NAMALWA (cell line): ENCODE results near the gene CNTN2.

Experiments used
- DNase-seq: peaks from one replicate; pipeline ENCODE4 v3.0.0-alpha.2; 2015; ENCODE audit warnings: low spot score

Gene CNTN2

DNA sequence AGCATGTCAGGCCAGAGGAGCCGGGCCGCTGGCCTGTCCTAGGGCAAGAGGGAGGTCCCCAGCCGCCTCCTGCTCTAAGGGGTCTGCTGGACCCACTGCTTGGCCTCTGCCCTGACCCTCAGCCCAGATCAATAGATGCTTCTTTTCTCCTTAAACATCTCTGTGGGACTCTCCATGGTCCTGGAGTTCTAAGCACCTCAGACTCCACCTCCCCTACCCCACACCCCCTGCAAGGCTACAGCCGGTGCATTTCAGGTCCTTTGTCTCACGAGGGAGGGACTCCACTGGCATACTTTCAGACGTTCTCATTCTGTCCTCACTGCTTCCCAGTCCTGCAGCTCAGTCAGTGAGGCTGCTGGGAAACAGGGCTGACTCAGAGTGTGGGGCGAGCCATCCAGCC, 11.0 kb downstream of the CNTN2 start:
- no peak for DNase-seq

DNA sequence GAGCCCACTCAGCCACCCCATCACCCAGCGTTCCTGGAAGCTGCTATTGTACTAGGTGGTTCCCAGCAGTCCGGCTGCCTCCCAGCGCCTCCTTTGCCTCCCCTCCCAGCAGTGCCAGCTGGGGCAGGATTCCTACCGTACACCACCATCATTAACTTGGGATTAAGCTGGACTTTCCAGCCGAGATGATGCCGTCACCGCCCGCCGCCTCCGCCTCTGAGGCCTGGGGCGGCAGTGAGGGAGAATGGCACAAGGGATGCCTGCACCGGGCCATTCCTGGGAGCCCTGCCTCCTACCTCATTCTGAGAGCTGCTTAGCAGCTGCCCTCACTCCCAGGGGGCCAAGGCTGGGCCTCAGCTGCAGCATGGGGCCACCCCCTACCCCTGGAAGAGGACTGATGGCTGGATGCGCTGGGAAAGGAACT, 13.2 kb downstream of the CNTN2 start:
- no peak for DNase-seq

DNA sequence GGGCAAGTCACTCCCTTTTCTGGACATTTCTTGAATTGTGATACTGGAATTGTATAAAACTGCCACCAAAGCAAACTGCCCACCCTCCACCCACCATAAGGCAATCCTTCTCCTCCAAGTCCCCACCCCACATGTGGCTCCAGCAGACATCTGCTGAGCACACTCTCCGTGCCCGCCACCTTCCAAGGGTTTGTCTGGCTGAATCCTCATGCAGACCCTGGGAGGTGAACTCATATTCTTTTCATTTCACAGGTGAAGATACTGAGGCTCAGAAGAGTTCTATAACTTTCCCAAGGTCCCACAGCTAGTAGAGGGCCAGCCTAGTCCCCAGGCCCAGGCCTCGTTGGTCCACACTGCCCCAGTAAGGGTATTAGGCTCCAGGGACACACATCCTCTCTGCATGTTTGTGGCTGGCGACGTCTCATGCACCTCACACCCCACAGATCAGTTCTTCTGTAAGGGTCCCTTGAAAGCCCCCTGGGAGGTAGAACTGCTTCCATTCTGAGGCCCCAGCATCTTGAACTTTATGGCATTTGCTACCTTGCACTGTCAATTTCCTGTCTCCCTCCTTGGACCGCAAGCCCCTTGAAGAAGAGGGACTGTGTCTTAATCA, 14.1 kb downstream of the CNTN2 start:
- DNase-seq: no peak

DNA sequence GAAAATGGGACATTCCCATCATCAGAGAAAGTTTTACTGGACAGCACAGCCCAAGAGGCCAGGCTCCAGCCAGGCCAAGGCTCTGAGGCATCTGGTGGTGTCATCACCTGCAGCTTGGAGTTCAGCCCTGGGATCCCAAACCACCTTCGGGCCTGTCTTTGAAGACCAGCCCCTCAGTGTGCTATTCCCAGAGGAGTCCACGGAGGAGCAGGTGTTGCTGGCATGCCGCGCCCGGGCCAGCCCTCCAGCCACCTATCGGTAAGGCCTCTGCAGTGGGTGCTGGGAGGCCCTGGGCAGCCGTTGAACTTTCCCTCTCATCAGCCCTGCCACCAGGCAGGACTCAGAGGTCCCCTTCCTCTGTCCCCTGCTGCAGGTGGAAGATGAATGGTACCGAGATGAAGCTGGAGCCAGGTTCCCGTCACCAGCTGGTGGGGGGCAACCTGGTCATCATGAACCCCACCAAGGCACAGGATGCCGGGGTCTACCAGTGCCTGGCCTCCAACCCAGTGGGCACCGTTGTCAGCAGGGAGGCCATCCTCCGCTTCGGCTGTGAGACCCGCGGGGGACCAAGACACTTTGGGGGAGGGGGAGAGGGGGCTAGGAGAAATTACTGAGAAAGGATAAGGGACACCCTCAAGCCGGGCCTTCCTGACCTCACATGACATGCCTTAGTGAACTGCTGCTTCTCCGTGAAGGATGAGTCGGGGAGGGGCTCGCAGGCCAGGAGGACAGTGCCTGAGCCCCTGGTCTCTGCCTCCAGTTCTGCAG, 15.0 kb downstream of the CNTN2 start:
- DNase-seq: no peak

DNA sequence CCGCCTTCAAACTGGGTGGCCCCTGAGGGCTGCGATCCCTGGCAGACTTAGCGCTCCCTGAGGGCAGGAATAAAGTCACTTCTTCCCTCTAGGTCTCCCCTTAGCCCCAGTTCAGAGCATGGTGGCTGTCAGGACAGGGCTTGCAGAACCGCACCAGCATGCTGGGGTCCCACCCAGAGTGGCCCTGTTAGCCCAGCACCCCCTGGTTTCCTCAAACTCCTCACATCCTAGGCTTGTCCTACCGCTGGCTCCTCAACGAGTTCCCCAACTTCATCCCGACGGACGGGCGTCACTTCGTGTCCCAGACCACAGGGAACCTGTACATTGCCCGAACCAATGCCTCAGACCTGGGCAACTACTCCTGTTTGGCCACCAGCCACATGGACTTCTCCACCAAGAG, 15.8 kb downstream of the CNTN2 start:
- no peak for DNase-seq

DNA sequence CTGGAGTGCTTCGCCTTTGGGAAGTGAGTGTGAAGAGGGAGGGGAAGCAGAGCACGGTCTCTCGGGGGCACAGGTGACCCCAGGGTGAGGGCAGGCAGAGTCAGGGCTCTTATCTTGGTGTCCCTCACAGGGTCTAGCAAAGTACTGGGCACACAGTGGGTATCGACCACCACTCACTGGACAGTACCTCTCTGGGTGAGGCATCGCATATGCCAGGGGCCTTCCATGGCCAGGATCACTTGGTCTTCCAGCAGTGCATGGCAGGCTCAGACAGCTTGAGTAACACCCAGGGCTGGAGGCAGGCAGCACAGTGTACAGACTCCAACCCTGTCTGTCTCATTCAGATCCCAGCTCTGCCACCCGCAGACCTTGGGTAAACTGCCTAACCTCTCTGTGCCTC, 16.6 kb downstream of the CNTN2 start:
- no peak for DNase-seq

DNA sequence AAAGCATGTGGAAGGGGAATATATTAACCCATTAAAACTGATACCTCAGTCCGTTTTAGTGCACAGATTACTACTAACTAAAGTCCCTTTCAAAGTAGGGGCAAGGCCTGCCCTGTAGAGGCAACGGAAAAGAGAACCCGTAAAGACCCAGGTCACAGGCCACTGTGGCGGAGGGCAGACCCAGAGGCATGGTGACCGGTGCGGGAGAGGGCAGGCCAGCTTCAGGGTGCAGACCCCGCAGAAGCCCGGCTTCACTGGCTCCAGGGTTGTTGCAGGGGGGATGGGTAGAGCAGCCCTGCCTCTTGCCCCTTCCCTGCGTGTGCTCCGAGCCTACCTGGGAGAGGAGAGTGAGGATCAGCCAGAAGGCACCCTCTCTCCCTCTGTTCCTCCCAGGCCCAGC, 17.7 kb downstream of the CNTN2 start:
- DNase-seq: no peak

DNA sequence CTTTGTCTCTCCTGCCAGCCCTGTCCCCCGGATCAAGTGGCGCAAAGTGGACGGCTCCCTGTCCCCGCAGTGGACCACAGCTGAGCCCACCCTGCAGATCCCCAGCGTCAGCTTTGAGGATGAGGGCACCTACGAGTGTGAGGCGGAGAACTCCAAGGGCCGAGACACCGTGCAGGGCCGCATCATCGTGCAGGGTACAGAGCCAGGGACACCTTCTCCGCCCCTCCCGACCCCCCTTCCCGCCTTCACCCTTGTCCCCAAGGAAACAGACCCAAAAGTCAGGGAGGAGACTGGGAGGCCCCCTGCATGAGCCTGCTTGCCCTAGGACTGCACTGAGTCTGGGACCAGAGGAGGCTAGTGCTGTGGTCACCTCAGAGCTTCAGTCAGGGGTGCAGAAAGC, 18.2 kb downstream of the CNTN2 start:
- no peak for DNase-seq

DNA sequence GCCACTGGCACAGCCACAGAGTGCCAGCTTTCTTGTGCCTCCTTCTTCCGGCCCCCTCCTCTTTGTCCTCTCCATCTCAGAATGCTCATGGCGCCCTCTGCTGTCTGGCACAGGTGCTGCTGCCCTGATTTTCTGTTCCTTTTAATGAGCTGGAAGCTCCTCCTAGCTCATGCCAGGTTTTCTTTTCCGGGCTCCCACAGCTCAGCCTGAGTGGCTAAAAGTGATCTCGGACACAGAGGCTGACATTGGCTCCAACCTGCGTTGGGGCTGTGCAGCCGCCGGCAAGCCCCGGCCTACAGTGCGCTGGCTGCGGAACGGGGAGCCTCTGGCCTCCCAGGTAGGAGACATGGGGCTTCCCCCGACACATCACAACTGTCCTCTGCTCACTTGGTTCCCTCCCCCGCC, 18.7 kb downstream of the CNTN2 start:
- peak; percentile 85 for DNase-seq

DNA sequence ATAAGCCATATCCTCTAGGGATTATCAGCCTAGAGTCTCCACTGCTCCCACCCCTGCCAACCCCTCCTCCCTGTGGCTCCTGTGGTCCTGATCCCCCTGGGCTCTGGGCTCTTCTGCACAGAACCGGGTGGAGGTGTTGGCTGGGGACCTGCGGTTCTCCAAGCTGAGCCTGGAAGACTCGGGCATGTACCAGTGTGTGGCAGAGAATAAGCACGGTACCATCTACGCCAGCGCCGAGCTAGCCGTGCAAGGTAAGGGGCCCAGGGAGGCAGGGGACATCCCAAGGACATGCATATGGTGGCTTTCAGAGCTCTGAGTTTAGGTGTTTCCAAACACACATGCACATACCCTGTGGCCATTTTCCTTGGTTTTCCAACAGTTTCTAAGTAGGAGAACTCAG, 19.3 kb downstream of the CNTN2 start:
- DNase-seq: no peak

DNA sequence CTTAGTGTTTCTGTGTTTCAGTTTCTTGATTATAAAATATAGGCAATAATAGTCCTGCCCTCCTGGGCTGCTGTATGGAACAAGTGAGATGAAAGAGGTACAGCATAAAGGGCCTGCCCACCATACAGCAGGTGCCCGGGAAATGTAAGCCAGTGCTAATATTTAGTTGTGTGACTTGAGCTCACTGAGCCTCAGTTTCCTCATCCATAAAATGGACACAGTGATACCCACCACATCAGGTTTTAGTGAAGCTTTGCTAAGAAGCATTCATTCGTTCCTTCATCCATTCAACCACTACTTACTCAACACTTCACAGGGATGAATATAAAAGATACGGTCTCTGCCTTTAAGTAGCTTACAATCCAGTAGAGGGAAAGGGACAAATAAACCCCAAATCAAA, 19.9 kb downstream of the CNTN2 start:
- no peak for DNase-seq

DNA sequence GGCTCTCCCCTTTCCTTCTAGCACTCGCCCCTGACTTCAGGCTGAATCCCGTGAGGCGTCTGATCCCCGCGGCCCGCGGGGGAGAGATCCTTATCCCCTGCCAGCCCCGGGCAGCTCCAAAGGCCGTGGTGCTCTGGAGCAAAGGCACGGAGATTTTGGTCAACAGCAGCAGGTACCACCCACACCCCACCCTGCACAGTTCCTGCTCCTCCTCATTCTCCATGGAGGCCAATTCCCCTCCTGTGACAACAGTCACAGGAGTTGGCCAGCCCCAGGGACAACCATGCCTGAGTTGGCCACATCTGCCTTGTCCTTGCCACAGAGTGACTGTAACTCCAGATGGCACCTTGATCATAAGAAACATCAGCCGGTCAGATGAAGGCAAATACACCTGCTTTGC, 21.3 kb downstream of the CNTN2 start:
- no peak for DNase-seq

DNA sequence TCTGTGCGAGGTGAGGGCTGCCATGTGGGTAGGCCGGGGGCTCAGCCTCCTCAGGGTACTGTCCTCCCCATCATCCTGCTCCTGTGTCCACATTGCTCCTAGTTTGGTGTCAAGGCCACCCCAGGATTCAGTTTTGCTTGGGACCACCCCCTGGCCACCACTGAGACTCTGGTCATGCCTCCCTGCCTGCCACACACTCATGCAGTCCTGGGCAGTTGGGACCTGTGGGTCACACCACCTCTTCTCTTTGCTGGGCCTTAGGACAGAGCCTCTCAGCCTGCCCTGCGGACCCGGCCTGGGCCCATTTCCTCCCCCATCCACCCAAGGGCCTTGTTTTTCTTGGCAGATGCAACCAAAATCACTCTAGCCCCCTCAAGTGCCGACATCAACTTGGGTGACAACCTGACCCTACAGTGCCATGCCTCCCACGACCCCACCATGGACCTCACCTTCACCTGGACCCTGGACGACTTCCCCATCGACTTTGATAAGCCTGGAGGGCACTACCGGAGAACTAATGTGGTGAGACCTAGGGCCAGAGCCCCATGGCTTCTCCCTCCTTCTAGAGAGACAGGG, 21.8 kb downstream of the CNTN2 start:
- no peak for DNase-seq

DNA sequence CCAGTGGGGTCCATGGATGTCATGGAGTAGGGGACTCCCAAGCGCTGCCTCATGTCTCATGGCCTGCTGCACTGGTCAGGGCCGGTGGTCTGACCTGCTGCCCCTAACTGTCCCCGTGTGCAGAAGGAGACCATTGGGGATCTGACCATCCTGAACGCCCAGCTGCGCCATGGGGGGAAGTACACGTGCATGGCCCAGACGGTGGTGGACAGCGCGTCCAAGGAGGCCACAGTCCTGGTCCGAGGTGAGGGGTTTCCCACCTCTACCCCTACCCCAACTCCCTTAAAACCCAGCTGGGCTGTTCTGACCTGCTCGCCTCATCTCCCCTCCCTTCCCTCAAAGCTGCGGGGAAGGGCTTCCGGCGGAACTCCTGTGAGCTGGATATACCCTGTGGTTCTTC, 22.7 kb downstream of the CNTN2 start:
- no peak for DNase-seq

DNA sequence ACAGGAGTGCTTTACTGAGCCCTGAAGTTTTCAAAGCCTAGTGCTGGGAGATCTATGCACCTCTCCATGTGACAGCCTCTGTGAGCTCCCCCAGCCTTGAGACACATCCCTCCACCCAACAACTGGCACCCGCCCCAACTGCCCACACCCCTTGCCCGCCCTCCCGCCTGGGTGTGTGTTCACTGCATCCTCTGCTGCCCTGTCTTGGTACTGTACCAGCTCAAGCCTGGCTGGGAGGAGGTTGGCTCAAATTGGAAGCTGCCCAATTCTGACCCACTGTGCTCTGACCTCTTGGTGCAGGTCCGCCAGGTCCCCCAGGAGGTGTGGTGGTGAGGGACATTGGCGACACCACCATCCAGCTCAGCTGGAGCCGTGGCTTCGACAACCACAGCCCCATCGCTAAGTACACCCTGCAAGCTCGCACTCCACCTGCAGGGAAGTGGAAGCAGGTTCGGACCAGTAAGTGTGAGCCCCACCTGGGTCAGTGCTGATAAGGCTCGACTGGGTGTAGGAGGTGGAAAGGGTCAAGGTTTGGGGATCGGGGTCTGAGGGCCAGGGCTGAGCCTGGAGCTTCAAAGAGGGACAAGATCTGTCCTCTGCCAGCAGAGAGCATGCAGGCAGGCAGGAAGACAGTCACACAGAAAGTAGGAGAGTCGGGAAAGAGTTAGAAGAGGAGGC, 23.3 kb downstream of the CNTN2 start:
- DNase-seq: no peak

DNA sequence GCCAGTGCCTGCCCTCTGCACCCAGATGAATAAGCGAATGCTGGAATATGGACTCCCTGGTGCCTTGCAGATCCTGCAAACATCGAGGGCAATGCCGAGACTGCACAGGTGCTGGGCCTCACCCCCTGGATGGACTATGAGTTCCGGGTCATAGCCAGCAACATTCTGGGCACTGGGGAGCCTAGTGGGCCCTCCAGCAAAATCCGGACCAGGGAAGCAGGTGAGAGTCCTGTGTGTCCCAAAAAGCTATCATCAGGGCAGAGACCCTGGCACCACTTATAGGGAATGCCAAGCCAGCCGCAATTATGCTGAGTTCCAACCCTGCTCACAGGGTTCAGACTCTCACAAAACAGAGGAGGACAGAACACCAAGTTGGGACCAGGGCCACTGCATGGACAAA, 24.0 kb downstream of the CNTN2 start:
- DNase-seq: no peak

DNA sequence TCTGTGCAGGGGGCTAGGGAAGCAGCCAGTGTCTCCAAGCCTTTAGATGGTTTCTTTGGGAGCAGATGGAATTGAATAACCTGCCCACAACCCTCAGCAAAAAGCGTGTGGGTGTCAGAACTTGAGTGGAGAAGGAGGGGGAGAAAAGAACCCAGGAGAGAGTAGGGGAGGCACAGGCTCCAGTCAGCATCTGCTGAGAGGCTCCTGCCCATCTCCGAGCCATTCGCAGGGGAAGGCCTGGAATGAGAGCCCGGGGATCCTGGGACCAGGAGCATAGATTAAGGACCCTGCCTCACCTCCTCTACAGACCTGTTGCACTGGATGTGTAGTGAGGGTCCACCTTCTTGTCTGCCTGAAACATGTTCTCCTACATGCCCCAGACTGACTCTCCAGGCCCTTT, 25.0 kb downstream of the CNTN2 start:
- DNase-seq: no peak

DNA sequence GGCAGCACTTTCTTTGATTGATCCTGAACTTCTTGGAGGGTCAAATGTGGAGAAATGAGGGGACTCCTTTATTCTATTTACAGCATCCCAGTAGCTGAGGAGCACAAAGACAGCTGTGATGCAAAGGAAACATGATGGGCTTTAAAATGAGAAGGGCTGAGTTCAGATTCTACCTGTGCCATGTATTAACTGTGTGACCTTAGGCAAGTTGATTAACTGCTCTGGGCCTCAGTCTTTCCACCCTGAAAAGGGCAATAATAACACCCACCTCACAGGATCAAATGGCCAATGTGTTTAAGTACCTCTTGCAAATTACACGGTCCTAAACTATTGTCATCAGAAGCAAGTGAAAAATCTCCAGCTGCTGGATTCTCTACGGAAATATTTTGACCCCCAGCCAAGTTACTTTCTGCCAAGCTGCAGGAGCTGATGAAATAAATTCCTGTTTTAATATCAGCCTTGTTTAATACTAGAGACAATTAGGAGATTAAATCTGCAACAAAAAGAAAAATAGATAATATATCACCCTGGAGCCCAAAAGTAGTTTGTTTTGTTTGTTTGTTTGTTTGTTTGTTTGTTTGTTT, 25.5 kb downstream of the CNTN2 start:
- no peak for DNase-seq

DNA sequence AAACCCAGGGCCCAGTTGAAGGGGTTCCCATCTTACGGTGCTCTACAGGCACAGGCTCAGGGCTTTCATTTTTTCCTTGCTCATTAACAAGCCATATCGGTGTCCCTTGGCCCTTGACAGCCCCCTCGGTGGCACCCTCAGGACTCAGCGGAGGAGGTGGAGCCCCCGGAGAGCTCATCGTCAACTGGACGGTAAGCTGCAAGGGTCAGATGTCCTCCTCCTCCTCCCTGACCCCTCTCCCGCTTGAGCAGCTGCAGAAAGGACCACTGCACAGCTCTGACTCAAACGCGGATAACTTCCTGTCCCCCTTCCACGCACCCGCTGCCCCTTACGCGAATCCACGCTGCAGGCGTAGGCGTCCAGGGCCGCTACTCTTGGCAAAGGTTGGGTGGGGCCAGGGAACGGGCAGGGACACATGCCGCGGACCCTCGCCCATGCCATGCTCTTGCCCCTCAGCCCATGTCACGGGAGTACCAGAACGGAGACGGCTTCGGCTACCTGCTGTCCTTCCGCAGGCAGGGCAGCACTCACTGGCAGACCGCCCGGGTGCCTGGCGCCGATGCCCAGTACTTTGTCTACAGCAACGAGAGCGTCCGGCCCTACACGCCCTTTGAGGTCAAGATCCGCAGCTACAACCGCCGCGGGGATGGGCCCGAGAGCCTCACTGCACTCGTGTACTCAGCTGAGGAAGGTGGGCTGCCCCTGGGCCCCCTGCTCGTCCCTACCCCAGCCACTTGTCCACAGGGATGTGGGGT, 26.5 kb downstream of the CNTN2 start:
- no peak for DNase-seq

DNA sequence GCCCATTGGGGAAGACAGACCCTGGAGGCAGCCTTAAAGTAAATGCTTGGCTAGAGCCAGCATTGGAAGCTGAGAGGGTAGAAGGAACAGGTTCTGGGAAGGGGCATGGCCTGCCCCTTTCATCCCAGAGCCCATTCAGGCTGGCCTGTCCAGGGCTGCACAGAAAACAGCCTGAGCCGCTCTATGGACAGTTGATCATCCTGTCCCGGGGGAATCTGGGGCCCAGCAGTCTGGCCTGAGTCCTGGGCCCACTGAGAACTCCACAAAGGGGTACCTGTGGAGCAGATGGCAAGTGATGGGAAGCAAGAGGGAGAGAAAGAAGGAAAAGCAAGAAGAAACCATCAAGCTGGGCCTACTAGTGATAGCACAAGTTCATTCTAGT, 28.0 kb downstream of the CNTN2 start:
- no peak for DNase-seq

DNA sequence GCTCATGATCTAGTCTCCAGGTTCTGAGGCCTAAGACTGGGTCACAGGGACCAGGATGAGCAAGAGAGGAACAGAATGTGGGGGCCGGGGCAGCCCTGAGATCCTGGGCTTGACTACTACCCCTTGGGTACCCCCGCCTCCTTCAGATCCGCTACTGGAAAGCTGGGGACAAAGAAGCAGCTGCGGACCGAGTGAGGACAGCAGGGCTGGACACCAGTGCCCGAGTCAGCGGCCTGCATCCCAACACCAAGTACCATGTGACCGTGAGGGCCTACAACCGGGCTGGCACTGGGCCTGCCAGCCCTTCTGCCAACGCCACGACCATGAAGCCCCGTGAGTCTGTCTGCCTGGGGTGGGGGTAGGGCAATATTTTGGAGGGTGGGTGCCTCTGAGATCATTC, 28.8 kb downstream of the CNTN2 start:
- no peak for DNase-seq

DNA sequence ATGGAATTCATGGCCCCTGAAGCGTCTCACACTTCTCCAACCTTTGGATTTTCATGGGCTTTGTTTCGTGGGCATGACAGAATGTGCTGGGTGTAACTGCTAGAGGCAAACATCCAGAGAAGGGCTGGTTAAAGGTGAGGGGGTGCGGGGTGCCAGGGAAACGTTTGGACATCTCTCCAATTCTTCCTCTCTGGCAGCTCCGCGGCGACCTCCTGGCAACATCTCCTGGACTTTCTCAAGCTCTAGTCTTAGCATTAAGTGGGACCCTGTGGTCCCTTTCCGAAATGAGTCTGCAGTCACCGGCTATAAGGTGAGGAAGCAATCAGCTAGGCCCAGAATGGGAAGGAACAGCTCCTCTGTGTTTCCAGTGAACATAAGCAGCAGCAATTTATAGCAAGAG, 29.3 kb downstream of the CNTN2 start:
- DNase-seq: no peak
